Kidney epithelial cell (primary cell): ENCODE measurements around the gene PACSIN2. TPM values are rescaled to one million over a fixed set of nuclear protein-coding genes. Genes with fewer than 3 reads are reported as not detected.

Experiments
- DNase-seq: peaks from one replicate; pipeline ENCODE4 v3.0.0-alpha.2; 2010; ENCODE audit warnings: low read depth
- H3K27me3 ChIP-seq: 2 replicates; pipeline ENCODE4 v1.6.0; 2011; ENCODE audit warnings: low read length; ENCODE audit not compliant: control insufficient read depth, insufficient read depth
- H3K36me3 ChIP-seq: 2 replicates; pipeline ENCODE4 v1.5.1; 2011; ENCODE audit warnings: low read length; ENCODE audit not compliant: control insufficient read depth, insufficient read depth
- H3K4me3 ChIP-seq: 2 replicates; pipeline ENCODE4 v1.5.1; 2011; ENCODE audit warnings: low read depth, mild to moderate bottlenecking, control low read depth, low read length
- CTCF ChIP-seq: IDR thresholded peaks from 2 replicates; pipeline ENCODE4 v1.5.1; 2011; ENCODE audit warnings: mild to moderate bottlenecking, moderate library complexity, low read length, control low read depth, inconsistent platforms; ENCODE audit not compliant: insufficient read depth, poor library complexity, severe bottlenecking
- total RNA-seq: library from RNA; depleted of rRNA; stranded (reverse); fragments of >200 nt; gene quantifications from 2 replicates; pipeline ENCODE4 v1.2.3, GENCODE V29; 2015

PACSIN2 gene
- total RNA-seq, 1 donor from 2014 or later: 62.9 TPM

DNA sequence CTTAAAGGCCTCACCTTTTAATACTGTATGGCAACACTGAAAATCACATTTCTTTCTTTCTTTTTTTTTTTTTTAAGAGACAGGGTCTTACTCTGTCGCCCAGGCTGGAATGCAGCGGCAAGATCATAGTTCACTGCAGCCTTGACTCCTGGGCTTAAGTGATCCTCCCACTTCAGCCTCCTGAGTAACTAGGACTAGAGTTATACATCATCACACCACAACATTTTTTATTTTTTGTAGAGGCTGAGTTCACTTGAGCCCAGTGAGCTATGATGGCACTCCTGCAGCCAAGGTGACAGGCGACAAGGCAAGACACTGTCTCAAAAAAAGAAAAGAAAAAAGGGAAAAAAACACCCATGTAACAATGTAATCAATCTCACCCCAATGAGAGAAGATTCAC lies 167.8 kb downstream of the PACSIN2 start:
- no peaks in the 10 kb centered on the region for H3K27me3 ChIP-seq
- no peaks in the 10 kb centered on the region for H3K36me3 ChIP-seq
- DNase-seq: no peak
- H3K4me3 ChIP-seq: no peak overlapping the region
- no peak for TF ChIP-seq CTCF

DNA sequence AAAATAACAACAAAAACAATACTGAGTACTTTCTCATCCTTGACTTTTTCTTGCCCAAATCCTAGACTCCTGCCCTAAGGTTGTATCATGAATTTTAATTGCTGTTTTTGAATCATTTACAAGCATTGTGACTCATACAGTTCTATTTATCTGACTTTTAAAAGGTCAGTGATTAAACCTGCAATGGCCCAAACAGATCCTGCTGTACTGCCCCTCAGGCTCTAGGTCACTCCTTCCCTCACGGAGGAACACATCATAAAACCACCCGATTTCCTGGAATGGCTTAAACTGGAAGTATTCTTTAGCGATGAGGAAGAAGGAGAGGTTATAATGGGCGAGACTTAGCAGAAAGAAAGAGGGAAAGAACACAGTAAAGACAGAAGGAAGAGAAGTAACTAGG lies 170.2 kb downstream of the PACSIN2 start:
- H3K36me3 ChIP-seq: peaks cover 1% of the 10 kb centered on the region
- DNase-seq: no peak
- no peak for TF ChIP-seq CTCF
- H3K4me3 ChIP-seq: no peak overlapping the region
- H3K27me3 ChIP-seq: no peaks in the 10 kb centered on the region

GRCh38 chr22:42842658-42843370 lies 172.1 kb downstream of the PACSIN2 start:
- H3K36me3 ChIP-seq: peaks cover 1% of the 10 kb centered on the region
- DNase-seq: no peak
- no peaks in the 10 kb centered on the region for H3K27me3 ChIP-seq
- TF ChIP-seq CTCF: no peak
- H3K4me3 ChIP-seq: no peak overlapping the region

GRCh38 chr22:42841444-42841843 lies 173.5 kb downstream of the PACSIN2 start:
- Histone ChIP-seq H3K27me3 (no peaks in the 10 kb centered on the region), H3K4me3 (no peak overlapping the region), H3K36me3 (peaks cover 1% of the 10 kb centered on the region)
- TF ChIP-seq CTCF: no peak
- DNase-seq: no peak

DNA sequence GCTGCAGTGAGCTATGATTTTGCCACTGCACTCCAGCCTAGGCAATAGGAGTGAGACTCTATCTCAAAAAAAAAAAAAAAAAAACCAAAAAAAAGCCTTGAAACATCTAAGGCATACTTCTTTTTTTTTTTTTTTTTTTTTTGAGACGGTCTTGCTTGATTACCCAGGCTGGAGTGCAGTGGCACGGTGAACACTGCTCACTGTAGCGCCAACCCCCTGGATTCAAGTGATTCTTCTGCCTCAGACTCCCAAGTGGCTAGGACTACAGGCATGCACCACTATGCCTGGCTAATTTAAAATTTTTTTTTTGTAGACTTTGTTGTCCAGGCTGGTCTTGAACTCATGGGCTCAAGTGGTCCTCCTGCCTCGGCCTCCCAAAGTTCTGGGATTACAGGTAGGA lies 177.4 kb downstream of the PACSIN2 start:
- no peak for TF ChIP-seq CTCF
- Histone ChIP-seq H3K27me3 (no peaks in the 10 kb centered on the region), H3K4me3 (no peak overlapping the region), H3K36me3 (peaks cover 1% of the 10 kb centered on the region)
- DNase-seq: no peak

GRCh38 chr22:42836026-42836425 lies 178.9 kb downstream of the PACSIN2 start:
- H3K36me3 ChIP-seq: peaks cover 1% of the 10 kb centered on the region
- H3K4me3 ChIP-seq: no peak overlapping the region
- H3K27me3 ChIP-seq: no peaks in the 10 kb centered on the region
- no peak for TF ChIP-seq CTCF
- no peak for DNase-seq
